HG02759 (cell line): Measurements from ENCODE around the gene MMP27.
"Not testable (repeated sequence)": the region's sequence is repeated elsewhere in the genome, so short reads cannot be mapped to it uniquely, and the experiment has no call there.

Experiments
- ATAC-seq: cut with Tn5 transposase; IDR thresholded peaks from one replicate; pipeline ENCODE4 v1.9.1; 2021; ENCODE audit warnings: mild to moderate bottlenecking, moderate library complexity; ENCODE audit not compliant: unreplicated experiment

The MMP27 gene

DNA sequence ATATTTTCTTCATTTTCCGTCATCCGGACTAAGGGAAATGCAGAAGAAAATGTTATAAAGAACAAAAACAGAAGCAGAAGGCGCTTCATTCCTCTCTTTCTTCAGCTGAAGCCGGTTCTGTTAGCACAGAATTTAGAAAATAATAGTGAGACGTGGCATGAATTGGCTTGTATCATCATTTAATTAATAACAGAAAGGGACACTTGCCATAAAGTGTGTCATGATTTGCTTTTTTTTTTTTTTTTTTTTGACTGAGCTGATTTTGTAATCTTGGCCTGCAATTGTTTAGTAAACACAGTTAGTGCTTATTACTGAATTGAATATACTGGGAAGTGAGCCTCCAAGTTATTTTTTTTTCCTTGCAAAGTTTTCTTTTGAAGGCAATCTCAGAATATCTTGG is at the start of gene MMP27:
Gene MMP27 (minus strand): TSS at position 144 of the 400 bp plus-strand sequence. CDS start 55 bp downstream, at position 89.
- ATAC-seq = no peak

DNA sequence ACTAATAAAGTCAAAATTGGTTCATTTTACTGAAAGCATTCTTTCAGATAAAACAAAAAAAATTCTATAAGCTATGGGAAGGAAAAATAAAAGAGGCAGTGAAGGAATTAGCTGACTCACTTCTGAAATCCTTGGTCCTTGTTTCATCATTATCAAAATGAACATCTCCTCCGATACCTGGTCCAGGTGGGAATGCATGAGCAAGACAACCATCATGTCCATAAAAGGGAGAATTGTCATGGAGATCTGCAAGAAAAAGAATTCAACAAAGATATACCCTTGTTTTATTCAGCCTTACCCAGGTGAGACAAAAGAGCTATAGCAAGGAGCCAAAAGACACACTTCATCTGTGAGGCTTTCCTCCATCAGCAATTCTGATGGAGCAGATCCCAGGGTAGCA is 47.7 kb upstream of the MMP27 start:
- ATAC-seq = no peak

DNA sequence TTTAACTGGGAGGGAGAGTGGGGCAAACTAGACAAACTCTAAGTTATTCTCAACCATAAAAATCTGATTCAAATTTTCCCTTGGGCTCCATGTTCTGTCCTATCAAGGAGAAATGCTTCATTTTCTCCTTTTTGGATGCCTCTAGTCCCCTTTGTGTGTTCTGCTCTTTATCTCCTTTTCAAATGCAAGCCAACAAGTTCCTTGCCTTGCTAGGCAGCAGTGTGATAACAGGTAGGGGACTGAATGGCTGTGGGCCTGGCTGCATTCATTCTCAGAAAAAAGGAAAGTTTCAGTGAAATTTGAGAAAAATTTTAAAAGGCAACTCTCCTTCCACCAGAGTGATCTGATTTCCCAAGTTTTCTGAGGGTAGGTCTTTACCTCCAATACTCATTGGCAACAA is 46.1 kb upstream of the MMP27 start:
- ATAC-seq = no peak

- no peak for ATAC-seq
Measured at GRCh38 chr11:102749101-102749722, 43.6 kb upstream of the MMP27 start.

GRCh38 chr11:102746746-102747578 is 41.4 kb upstream of the MMP27 start:
- not testable (repeated sequence) for ATAC-seq

GRCh38 chr11:102734650-102735049 is 29.1 kb upstream of the MMP27 start:
- ATAC-seq = no peak

- ATAC-seq = peak; percentile 92
Measured at GRCh38 chr11:102733232-102733875, 27.8 kb upstream of the MMP27 start.

DNA sequence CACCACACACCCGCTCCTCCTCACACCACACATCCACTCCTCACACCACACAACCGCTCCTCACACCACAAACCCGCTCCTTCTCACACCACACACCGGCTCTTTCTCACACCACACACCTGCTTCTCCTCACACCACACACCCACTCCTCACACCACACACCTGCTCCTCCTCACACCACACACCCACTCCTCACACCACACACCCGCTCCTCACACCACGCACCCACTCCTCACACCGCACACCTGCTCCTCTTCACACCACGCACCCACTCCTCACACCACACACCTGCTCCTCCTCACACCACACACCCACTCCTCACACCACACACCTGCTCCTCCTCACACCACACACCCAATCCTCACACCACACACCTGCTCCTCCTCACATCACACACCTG is 25.4 kb upstream of the MMP27 start:
- not testable (repeated sequence) for ATAC-seq

DNA sequence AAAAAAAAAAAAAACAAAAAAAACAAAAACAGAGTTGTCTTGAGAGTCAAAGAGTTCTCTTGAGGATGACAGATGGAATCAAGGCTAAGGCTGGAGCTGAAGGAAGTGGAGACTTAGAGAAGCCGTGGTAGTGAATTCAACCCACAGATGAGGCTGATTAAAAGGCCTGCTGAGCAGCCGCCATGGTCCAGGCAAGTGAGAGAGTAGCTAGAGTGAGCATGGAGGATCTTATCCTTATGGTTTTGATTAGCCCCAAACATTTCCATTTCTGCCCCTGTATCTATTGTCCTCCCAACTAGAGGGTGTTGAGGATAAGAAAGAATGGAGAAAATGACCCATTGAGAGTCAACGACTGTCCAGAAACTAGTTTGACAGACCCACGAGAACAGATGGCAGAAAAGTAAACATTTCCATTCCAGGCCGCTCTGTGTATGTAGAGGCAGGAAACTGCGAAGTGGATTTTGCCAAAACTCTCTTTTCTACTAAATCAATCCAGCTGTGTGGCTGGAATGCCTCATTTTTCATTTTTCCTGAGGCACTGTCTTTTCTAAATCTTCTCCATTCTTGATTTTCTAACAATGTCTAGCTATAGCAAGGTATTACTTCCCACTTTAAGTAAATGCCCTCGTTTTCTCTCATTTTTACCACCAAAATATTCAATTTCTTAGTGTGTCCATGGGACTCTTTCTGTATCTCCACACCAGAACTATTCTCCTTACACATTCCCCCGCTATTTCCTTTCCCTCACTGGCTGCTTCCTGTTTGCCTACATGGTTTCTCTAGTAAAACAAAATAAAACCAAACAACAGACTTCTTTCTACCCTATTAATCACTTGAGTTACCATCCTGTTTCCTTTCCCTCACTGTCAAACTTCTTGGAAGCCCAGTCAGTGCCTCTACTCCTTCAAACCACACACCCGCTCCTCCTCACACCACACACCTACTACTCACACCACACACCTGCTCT is 24.6 kb upstream of the MMP27 start:
- ATAC-seq = no peak

DNA sequence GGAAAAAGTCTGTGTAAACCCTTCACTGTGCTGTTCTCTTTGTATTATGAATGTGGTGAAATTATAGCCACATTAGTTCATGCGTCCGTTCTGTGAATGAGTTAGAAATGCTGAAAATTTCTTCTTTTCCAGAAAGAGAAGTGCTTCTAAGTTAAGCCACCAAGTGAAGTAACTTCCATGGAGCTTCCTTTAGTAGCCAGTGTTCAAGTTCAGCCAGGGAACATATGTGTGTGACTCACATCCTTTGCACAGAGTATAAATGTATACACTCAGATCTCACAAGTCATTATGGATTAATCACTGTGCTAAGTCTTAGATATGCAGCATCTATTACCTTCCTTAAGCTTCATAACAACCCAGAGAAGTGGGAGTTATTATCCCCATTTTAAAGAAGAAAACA is 22.3 kb upstream of the MMP27 start:
- no peak for ATAC-seq

DNA sequence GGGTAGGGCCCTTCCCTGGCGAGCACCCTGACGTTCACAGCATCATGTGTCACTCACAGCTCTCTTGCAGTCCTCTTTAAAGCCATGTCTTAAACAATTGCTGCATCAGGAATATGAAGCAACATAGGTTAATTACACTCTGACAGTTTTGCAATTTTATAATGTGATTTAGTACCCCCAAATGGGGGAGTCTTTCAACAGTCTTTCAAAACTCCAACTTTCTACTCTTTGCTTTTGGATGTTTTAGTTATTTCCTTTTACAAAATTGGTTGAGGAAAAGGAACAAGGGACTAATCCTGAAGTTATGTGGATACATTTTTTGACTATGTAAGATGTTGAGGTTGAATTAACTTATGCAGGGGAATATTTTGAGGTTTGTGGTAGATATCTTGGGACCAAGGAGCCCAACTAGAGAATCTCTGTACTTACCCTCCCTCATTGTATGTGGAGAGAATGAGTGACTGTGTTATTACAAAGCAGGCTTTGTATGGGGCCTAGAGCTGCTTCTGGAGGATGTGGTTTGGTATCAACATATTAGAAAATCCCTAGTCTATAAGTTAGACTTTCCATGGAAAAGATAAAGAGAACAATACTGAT is 19.4 kb upstream of the MMP27 start, which contains the start of gene MMP8:
Gene MMP8 (minus strand): TSS at position 51 of the 597 bp plus-strand sequence. CDS start 99 bp downstream, outside the sequence.
- no peak for ATAC-seq

GRCh38 chr11:102722821-102723220 is 17.3 kb upstream of the MMP27 start:
- ATAC-seq = no peak

GRCh38 chr11:102719620-102720277 is 14.2 kb upstream of the MMP27 start:
- no peak for ATAC-seq

- ATAC-seq = no peak
Measured at GRCh38 chr11:102717280-102717679, 11.7 kb upstream of the MMP27 start.

- ATAC-seq = peak; percentile 60
Measured at GRCh38 chr11:102716527-102716926, 11.0 kb upstream of the MMP27 start.

GRCh38 chr11:102712137-102712536 is 6.6 kb upstream of the MMP27 start:
- ATAC-seq = no peak

GRCh38 chr11:102709201-102709945 is 3.8 kb upstream of the MMP27 start:
- ATAC-seq = no peak

- no peak for ATAC-seq
Measured at GRCh38 chr11:102708654-102709053, 3.1 kb upstream of the MMP27 start.

DNA sequence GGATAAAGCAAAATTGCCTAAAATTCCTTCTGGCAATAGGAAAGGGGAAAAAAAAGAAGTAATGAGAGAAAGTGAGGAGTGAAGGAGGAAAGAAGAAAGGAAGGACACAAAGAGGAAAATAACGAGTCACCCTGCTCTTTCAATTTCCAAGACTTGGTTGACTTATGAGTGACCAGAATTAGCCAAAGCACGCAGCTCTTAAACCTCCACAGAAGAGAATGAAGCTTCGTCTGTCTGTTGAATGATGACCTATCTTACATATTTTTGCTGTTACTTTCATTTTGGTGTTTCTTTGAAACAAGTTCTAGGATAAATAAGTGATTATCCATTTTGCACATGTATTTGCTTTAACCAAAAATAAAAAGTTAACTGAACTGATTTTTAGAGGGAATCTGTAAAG is 728 bp downstream of the MMP27 start:
- no peak for ATAC-seq
